ENCODE results near the gene HOXA13. TPM values are rescaled to one million over a fixed set of nuclear protein-coding genes. Genes with fewer than 3 reads are reported as not detected.

Gene HOXA13
- total RNA-seq, 4 donors from 2014 or later: not detected

DNA sequence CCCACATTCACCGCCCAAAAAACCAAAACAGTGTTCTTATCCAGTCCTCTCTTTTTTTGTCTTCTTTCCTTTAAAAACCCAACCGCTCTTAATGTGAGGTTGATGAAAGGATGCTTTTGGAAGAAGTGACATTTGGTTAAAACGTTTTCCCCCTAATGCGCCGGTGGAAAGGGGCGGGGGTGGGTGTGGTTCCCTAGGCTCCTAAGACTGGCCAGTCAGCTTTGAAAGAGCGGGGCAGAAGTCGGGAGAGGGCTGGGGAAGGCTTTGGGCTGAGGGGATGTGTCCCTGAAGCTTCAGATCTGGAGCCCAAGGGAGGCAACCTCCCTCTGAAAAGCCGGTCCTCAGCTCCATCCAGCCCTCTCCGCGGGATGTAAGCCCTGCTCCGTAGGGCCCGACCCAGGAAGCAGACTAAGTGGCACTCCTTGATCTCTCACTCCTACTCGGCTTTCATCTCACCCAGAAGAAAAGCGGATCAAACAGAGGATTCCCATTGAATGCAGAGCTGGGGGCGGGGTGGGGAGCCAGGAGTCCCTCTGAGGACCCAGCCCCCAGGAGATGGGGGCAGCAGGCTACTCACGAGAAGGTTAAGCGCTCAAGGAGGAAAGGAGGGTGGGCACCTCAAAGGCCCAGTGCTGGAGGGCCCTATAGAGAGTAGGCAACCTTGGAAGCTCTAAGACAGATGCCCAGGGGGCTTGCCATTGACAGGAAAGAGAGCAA is 40.3 kb upstream of the HOXA13 start:
- H3K4me3 ChIP-seq: peak overlapping the region in 1 of 4 donors; percentile 28
- H3K36me3 ChIP-seq: no peaks in the 10 kb centered on the region
- H3K27me3 ChIP-seq: peaks cover 13 to 100% (median 85%) of the 10 kb centered on the region in 4 donors
- DNase-seq (ENCODE audit: extremely low spot score): no peak
- no peaks in the 10 kb centered on the region for H3K9me3 ChIP-seq
- peaks cover 37 to 62% (median 52%) of the 10 kb centered on the region in 4 donors for H3K4me1 ChIP-seq
- intact Hi-C loops (cut with DNase I): no loop called here
- no peak overlapping the region for H3K27ac ChIP-seq (replicated peaks in 1 of 4)
- TF ChIP-seq EP300 (IDR thresholded peaks at IDR 0.05): no peak
- no peak for TF ChIP-seq POLR2AphosphoS5 (IDR thresholded peaks at IDR 0.05)
- no peak for TF ChIP-seq POLR2A (IDR thresholded peaks at IDR 0.05; ENCODE audit: low read depth)
- TF ChIP-seq, protein P1, sequence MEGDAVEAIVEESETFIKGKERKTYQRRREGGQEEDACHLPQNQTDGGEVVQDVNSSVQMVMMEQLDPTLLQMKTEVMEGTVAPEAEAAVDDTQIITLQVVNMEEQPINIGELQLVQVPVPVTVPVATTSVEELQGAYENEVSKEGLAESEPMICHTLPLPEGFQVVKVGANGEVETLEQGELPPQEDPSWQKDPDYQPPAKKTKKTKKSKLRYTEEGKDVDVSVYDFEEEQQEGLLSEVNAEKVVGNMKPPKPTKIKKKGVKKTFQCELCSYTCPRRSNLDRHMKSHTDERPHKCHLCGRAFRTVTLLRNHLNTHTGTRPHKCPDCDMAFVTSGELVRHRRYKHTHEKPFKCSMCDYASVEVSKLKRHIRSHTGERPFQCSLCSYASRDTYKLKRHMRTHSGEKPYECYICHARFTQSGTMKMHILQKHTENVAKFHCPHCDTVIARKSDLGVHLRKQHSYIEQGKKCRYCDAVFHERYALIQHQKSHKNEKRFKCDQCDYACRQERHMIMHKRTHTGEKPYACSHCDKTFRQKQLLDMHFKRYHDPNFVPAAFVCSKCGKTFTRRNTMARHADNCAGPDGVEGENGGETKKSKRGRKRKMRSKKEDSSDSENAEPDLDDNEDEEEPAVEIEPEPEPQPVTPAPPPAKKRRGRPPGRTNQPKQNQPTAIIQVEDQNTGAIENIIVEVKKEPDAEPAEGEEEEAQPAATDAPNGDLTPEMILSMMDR (IDR thresholded peaks at IDR 0.05): no peak
- 9% methylated on average over 13 of the region's 18 CpGs for WGBS

DNA sequence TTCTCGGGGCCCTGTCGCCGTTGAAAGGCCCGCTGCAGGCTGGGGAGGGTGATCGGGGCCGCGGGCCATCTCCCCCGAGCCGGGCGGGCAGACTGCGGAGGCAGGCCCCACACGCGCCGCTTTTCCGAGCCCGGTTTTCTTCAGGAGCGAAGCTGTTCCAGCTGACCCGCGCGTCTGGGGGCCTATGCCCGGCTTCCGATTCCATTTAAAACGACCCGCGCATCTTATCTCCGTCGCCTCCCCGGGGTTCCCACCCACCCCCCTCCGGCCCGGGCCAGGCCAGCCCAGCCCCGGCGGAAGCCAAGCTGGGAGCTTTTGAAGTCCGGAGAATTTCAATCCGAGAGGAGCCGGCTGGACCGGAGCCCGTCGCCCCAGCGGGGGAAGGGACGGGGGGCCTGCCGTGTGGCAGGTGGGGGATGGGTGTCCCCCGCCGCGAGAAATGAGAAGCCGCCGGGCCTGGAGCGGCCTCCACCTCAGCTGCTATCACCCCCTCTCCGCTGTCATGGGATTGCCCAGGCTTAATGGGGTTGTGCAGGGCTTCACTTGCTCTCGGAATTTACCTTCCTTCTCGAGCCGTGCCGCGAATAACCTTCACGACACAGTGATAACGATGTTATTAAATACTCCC is 39.6 kb upstream of the HOXA13 start:
- peaks cover 10 to 100% (median 82%) of the 10 kb centered on the region in 4 donors for H3K27me3 ChIP-seq
- H3K4me3 ChIP-seq: peak overlapping the region; percentile 24 to 40 (median 30)
- DNase-seq (ENCODE audit: extremely low spot score): no peak
- H3K9me3 ChIP-seq: no peaks in the 10 kb centered on the region
- intact Hi-C loops (cut with DNase I): no loop called here
- WGBS: 5% methylated on average over 11 of the region's 55 CpGs
- H3K36me3 ChIP-seq: no peaks in the 10 kb centered on the region
- no peak overlapping the region for H3K27ac ChIP-seq (replicated peaks in 1 of 4)
- peaks cover 34 to 57% (median 49%) of the 10 kb centered on the region in 4 donors for H3K4me1 ChIP-seq
- no peak for TF ChIP-seq EP300 (IDR thresholded peaks at IDR 0.05)
- TF ChIP-seq POLR2AphosphoS5 (IDR thresholded peaks at IDR 0.05): no peak
- TF ChIP-seq, protein P1 (IDR thresholded peaks at IDR 0.05): no peak
- no peak for TF ChIP-seq POLR2A (IDR thresholded peaks at IDR 0.05; ENCODE audit: low read depth)

DNA sequence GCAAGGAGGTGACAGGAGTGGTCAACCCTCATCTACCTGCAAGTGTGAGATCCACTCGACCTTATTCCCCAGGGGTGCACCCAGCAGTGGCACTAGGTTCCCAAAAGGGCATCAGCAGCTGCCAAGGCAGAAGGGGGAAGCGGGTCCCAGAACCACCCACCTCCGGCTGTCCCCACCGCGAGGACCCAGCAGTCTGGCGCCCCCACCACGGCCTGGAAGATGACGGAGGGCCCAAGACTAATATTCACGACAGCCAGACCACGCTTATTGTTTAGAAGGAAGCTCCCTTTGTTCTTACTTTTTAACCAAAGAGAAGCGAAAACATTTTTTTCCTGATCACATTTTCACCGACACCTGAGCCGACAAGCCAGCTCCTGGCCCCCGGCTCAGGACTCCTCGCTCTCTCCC is 39.1 kb upstream of the HOXA13 start:
- intact Hi-C loops (cut with DNase I): no loop called here
- DNase-seq (ENCODE audit: extremely low spot score): no peak
- Histone ChIP-seq H3K4me1 (peaks cover 33 to 52% (median 46%) of the 10 kb centered on the region in 4 donors), H3K27ac (replicated peaks in 1 of 4) (no peak overlapping the region), H3K9me3 (no peaks in the 10 kb centered on the region), H3K4me3 (peak overlapping the region; percentile 24 to 40 (median 30)), H3K27me3 (peaks cover 10 to 100% (median 76%) of the 10 kb centered on the region in 4 donors), H3K36me3 (no peaks in the 10 kb centered on the region)
- TF ChIP-seq POLR2AphosphoS5 (IDR thresholded peaks at IDR 0.05) (no peak), EP300 (IDR thresholded peaks at IDR 0.05) (no peak), POLR2A (IDR thresholded peaks at IDR 0.05; ENCODE audit: low read depth) (no peak)
- TF ChIP-seq, protein P1 (IDR thresholded peaks at IDR 0.05): no peak
- 60% methylated on average over 12 of the region's 15 CpGs for whole genome bisulfite sequencing

DNA sequence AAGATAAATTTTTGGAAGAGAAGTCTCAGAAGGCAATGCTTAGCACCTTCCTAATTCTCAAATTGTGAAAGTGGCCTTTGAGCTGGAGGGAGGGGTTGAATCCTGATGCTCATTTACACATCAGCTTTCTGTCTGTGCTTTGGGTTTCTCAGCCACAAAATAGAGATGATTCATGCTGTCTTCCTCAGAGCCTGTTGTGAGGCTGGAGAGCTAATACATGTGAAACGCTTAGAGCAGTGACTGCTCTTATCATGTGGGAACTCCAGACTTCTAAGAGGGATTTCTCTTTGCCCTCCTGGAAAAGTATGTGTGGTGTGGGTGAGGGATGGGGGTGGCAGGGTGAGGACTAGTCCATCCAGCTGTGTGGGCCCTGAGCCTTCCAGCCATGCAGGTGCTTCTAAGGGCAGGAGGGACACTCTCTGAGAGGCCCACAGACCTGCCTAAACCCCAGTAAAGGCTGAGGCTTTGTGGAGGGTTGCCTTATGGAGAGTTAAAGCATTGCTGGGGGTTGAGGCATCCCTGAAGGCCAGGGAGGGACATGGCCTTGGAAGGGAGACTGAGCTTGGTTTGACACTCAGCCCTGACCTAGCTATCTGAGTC is 37.9 kb upstream of the HOXA13 start:
- TF ChIP-seq, protein P1 (IDR thresholded peaks at IDR 0.05): no peak
- no peak for TF ChIP-seq POLR2A (IDR thresholded peaks at IDR 0.05; ENCODE audit: low read depth)
- TF ChIP-seq POLR2AphosphoS5 (IDR thresholded peaks at IDR 0.05): no peak
- no peak for TF ChIP-seq EP300 (IDR thresholded peaks at IDR 0.05)
- no peaks in the 10 kb centered on the region for H3K9me3 ChIP-seq
- no peak for DNase-seq (ENCODE audit: extremely low spot score)
- WGBS: 86% methylated on average over 1 of the region's 1 CpG
- intact Hi-C loops (cut with DNase I): no loop called here
- H3K27me3 ChIP-seq: peaks cover 10 to 99% (median 65%) of the 10 kb centered on the region in 4 donors
- no peak overlapping the region for H3K4me3 ChIP-seq
- no peaks in the 10 kb centered on the region for H3K36me3 ChIP-seq
- H3K4me1 ChIP-seq: peaks cover 22 to 40% (median 34%) of the 10 kb centered on the region in 4 donors
- no peak overlapping the region for H3K27ac ChIP-seq (replicated peaks in 1 of 4)
